HepG2 (cell line): ENCODE results near the gene FOXS1. TPM values are rescaled to one million over a fixed set of nuclear protein-coding genes. Genes with fewer than 3 reads are reported as not detected.

ENCODE experiments used
- ATAC-seq: fragments of 200-7000 bp; cut with Tn5 transposase; 3 replicates; pipeline ENCODE4 v1.9.1; 2020; ENCODE audit warnings: mild to moderate bottlenecking, moderate library complexity
- BruUV-seq: library from RNA; stranded (reverse); fragments of 400-500 nt; replicated peaks from 2 replicates; lab custom pipeline; 2021; lab: Mats Ljungman, UMichigan
- CTCF ChIA-PET: fragments of 300-600 bp; formaldehyde crosslinking; extraction: SDS; loops from one replicate; lab custom pipeline; 2021; ENCODE audit warnings: low total read pairs, inconsistent platforms, low intra/inter-chr PET ratio; lab: Yijun Ruan, JAX
- POLR2A ChIA-PET: fragments of 350-600 bp; sonication (Branson Sonifier 250); formaldehyde crosslinking; loops from one replicate; lab custom pipeline; 2020; ENCODE audit warnings: antibody characterized with exemption, inconsistent platforms; lab: Yijun Ruan, JAX
- DNase-seq: peaks from one replicate; pipeline ENCODE4 v3.0.0-alpha.2; 2015; ENCODE audit warnings: low spot score
- FAIRE-seq: peaks from 3 replicates; lab custom pipeline; 2011; peaks lifted over from hg19 to GRCh38; lab: Jason Lieb, UNC
- H2AFZ ChIP-seq: one replicate; pipeline ENCODE4 v1.6.1; 2011; ENCODE audit warnings: low read length, inconsistent platforms
- H3K27ac ChIP-seq: fragments of 300-600 bp; 3 replicates; pipeline ENCODE4 v1.8.0; 2011; ENCODE audit warnings: mixed run types, mild to moderate bottlenecking, mixed read lengths, low read length, inconsistent platforms; ENCODE audit not compliant: insufficient read depth; ENCODE audit errors: extremely low read length
- H3K27me3 ChIP-seq, 2 experiments: fragments of 200-600 bp in 1 of 2; 2 replicates in 1 of 2; 3 replicates in 1 of 2; pipeline versions ENCODE4 v1.6.0 to v1.8.0; 2011; ENCODE audit warnings: low read length in 2 of 2, mild to moderate bottlenecking in 2 of 2, moderate library complexity in 2 of 2, inconsistent platforms in 1 of 2; ENCODE audit not compliant: insufficient read depth in 2 of 2, control insufficient read depth in 1 of 2
- H3K36me3 ChIP-seq, 2 experiments: fragments of 200-600 bp in 1 of 2; replicated peaks in 1 of 2; 2 replicates in 1 of 2; 3 replicates in 1 of 2; pipeline versions ENCODE4 v1.5.1 to v1.8.0; 2011; ENCODE audit warnings: low read length in 2 of 2, inconsistent platforms in 1 of 2; ENCODE audit not compliant: insufficient read depth in 2 of 2, control insufficient read depth in 1 of 2
- H3K4me1 ChIP-seq: 2 replicates; pipeline ENCODE4 v1.5.1; 2012; ENCODE audit warnings: low read length, inconsistent platforms; ENCODE audit not compliant: insufficient read depth
- H3K4me2 ChIP-seq: 2 replicates; pipeline ENCODE4 v1.6.0; 2011; ENCODE audit warnings: low read depth, low read length, inconsistent platforms
- H3K4me3 ChIP-seq, 3 experiments: fragments of 200-600 bp in 1 of 3; sonication (generic), shearing (Covaris generic) in 1 of 3; replicated peaks in 1 of 3; 2 replicates each; pipeline ENCODE4 v1.5.1; 2011 to 2016; ENCODE audit warnings: low read length in 3 of 3, inconsistent platforms in 2 of 3, low read depth in 2 of 3, mild to moderate bottlenecking in 2 of 3, control low read depth in 1 of 3, mixed read lengths in 1 of 3; ENCODE audit not compliant: insufficient read depth in 1 of 3
- H3K79me2 ChIP-seq: one replicate; pipeline ENCODE4 v1.6.1; 2011; ENCODE audit warnings: low read length, inconsistent platforms; ENCODE audit not compliant: insufficient read depth
- H3K9ac ChIP-seq: 2 replicates; pipeline ENCODE4 v1.6.0; 2011; ENCODE audit warnings: mild to moderate bottlenecking, low read depth, low read length, inconsistent platforms; ENCODE audit not compliant: insufficient read depth
- H3K9me3 ChIP-seq: 2 replicates; pipeline ENCODE4 v1.5.1; 2012; ENCODE audit warnings: mild to moderate bottlenecking, low read length
- H4K20me1 ChIP-seq: 2 replicates; pipeline ENCODE4 v1.6.0; 2011; ENCODE audit warnings: inconsistent platforms, mild to moderate bottlenecking, low read length, moderate library complexity; ENCODE audit not compliant: insufficient read depth
- BRF2 ChIP-seq: sonication (generic); formaldehyde crosslinking; IDR thresholded peaks from 2 replicates; pipeline ENCODE4 v1.8.1; 2022; ENCODE audit warnings: mild to moderate bottlenecking, missing genetic modification reagents
- CREBL2 ChIP-seq: sonication (generic); formaldehyde crosslinking; IDR thresholded peaks from 2 replicates; pipeline ENCODE4 v1.8.1; 2023; ENCODE audit warnings: missing genetic modification reagents, mild to moderate bottlenecking, borderline replicate concordance
- HOXD1 ChIP-seq: sonication (generic); formaldehyde crosslinking; IDR thresholded peaks from 2 replicates; pipeline ENCODE4 v1.5.0; 2020; ENCODE audit warnings: missing genetic modification reagents
- LCORL ChIP-seq, 2 experiments: fragments of 450-650 bp in 1 of 2; sonication (generic) in 1 of 2; formaldehyde crosslinking in 1 of 2; IDR thresholded peaks; 2 replicates each; pipeline versions ENCODE4 v1.5.0 to v1.6.1; 2017 to 2020; ENCODE audit warnings: antibody characterized with exemption in 1 of 2, missing genetic modification reagents in 1 of 2
- STAG1 ChIP-seq: sonication (generic); formaldehyde crosslinking; IDR thresholded peaks from 2 replicates; pipeline ENCODE4 v1.4.0; 2020; ENCODE audit warnings: missing genetic modification reagents
- TIGD3 ChIP-seq: sonication (generic); formaldehyde crosslinking; IDR thresholded peaks from 2 replicates; pipeline ENCODE4 v1.5.1; 2020; ENCODE audit warnings: mild to moderate bottlenecking, missing genetic modification reagents, borderline replicate concordance
- YEATS4 ChIP-seq: sonication (generic); formaldehyde crosslinking; IDR thresholded peaks from 2 replicates; pipeline ENCODE4 v1.4.0; 2020; ENCODE audit warnings: missing genetic modification reagents, borderline replicate concordance
- ZFP90 ChIP-seq: sonication (generic); formaldehyde crosslinking; IDR thresholded peaks from 2 replicates; pipeline ENCODE4 v1.8.0; 2022; ENCODE audit warnings: missing genetic modification reagents, mild to moderate bottlenecking, inconsistent platforms, borderline replicate concordance
- ZNF567 ChIP-seq: sonication (generic); formaldehyde crosslinking; IDR thresholded peaks from 2 replicates; pipeline ENCODE4 v1.8.1; 2023; ENCODE audit warnings: mild to moderate bottlenecking, missing genetic modification reagents, borderline replicate concordance
- ZNF572 ChIP-seq: sonication (generic); formaldehyde crosslinking; IDR thresholded peaks from 2 replicates; pipeline ENCODE4 v1.5.1; 2020; ENCODE audit warnings: mild to moderate bottlenecking, missing genetic modification reagents
- WGBS: methylation state at CpG from one replicate; pipeline ENCODE4 v1.1.6; 2017; ENCODE audit warnings: low lambda C conversion rate; 5-methylcytosine and 5-hydroxymethylcytosine counted together
- in situ Hi-C: cut with HindIII; loops from 2 replicates; pipeline ENCODE4 v1.10.0; 2017; ENCODE audit warnings: low pct_unique_long_range_greater_than_20kb; ENCODE audit not compliant: extremely low pct_ligation_motif_present
- intact Hi-C: fragments of 100-400 bp; cut with micrococcal nuclease; formaldehyde crosslinking; loops from one replicate; pipeline ENCODE4 v1.10.0; 2022; ENCODE audit not compliant: unreplicated experiment
- polyA plus RNA-seq, 8 experiments: library from polyadenylated mRNA; depleted of rRNA in 3 of 8; stranded (reverse) in 7 of 8; unstranded in 1 of 8; fragments of >200 nt; fragmentation: Illumina TruSeq in 4 of 8; extraction: Trizol in 4 of 8; gene quantifications; 2 replicates each; pipeline versions ENCODE4 v1.2.1 to v1.2.3, GENCODE V29; 2011 to 2016; ENCODE audit warnings: low read depth in 4 of 8, missing spikeins in 1 of 8, mixed read lengths in 1 of 8; ENCODE audit not compliant: insufficient read depth in 1 of 8
- total RNA-seq, 5 experiments: library from RNA; depleted of rRNA; stranded (reverse); fragments of >200 nt; fragmentation: Illumina TruSeq; extraction: Trizol; gene quantifications; 2 replicates each; pipeline ENCODE4 v1.2.3, GENCODE V29; 2016; ENCODE audit warnings: low read depth in 1 of 5

The FOXS1 gene
- total and polyA plus RNA-seq, 2 of the 13 experiments (the other 11 are each of a cell fraction or from before 2014, with no cell fraction given): not detected

GRCh38 chr20:31853481-31853880 is 8.1 kb upstream of the FOXS1 start:
- H3K79me2 ChIP-seq: no peaks in the 10 kb centered on the region
- no peak overlapping the region for H2AFZ ChIP-seq
- no peak overlapping the region for H3K27ac ChIP-seq
- TF ChIP-seq YEATS4: no peak
- no peak for TF ChIP-seq CREBL2
- no peak for TF ChIP-seq TIGD3 (CRISPR knock-in tag)
- no peak for TF ChIP-seq ZNF567 (CRISPR knock-in tag)
- TF ChIP-seq STAG1 (CRISPR knock-in tag): no peak
- no peak for TF ChIP-seq HOXD1 (CRISPR knock-in tag)
- no peak for TF ChIP-seq LCORL (IDR thresholded peaks at IDR 0.05)
- no peak for TF ChIP-seq LCORL (CRISPR knock-in tag; IDR thresholded peaks at IDR 0.05)
- no peak for TF ChIP-seq ZFP90 (CRISPR knock-in tag)
- TF ChIP-seq BRF2 (CRISPR knock-in tag): no peak
- TF ChIP-seq ZNF572 (CRISPR knock-in tag): no peak
- TF ChIP-seq, all 625 proteins: peak for 0
- no TSS peak for BruUV-seq
- POLR2A ChIA-PET: no interaction called here
- WGBS: 8% methylated on average over 7 of the region's 7 CpGs
- CTCF ChIA-PET: interaction anchor here (2.2 to 4.7 kb wide), 3 partner anchors 31 to 178 kb away, joined by 8 to 64 read pairs (median 47); partner anchors contain the start of gene PDRG1
- Histone ChIP-seq H3K36me3 (no peaks in the 10 kb centered on the region), H3K9me3 (no peaks in the 10 kb centered on the region), H4K20me1 (no peaks in the 10 kb centered on the region), H3K4me1 (no peaks in the 10 kb centered on the region), H3K9ac (no peak overlapping the region), H3K27me3 (peaks cover 25 to 55% of the 10 kb centered on the region in 2 experiments), H3K4me3 (no peak overlapping the region), H3K4me2 (no peak overlapping the region)
- in situ Hi-C loops: no loop called here
- ATAC-seq (no peak), DNase-seq (no peak), FAIRE-seq (no peak)
- intact Hi-C loops: loop anchor here (5.0 kb wide), 1 partner anchor 164 kb away; no protein-coding TSS in a partner anchor
